LNCAP (cell line): Measurements from ENCODE around the gene PHF11.

Experiments
- TF ChIP-seq, protein P1 (sequence below): fragments of 450-650 bp; IDR thresholded peaks from 2 replicates; pipeline ENCODE4 v1.5.1; 2017; ENCODE audit warnings: mild to moderate bottlenecking

PHF11 gene

DNA sequence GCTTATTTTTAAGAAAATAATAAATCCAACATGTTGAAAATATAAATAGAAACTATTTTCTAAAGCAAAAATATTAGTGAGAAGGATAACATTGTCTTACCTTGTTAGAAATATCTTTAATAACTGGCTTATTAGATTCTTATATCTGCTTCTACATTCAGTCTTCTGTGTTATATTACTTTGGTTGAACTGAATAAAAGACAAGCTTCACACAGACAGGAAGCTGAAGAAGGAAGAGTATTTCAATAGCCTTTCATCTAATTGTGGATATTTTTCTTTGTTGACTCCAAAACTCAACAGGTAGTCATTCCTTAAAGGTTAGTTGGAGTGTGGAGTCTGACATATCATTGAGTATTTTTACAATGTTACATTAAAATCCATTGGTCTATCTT is 40.8 kb upstream of the PHF11 start:
- TF ChIP-seq, protein P1, sequence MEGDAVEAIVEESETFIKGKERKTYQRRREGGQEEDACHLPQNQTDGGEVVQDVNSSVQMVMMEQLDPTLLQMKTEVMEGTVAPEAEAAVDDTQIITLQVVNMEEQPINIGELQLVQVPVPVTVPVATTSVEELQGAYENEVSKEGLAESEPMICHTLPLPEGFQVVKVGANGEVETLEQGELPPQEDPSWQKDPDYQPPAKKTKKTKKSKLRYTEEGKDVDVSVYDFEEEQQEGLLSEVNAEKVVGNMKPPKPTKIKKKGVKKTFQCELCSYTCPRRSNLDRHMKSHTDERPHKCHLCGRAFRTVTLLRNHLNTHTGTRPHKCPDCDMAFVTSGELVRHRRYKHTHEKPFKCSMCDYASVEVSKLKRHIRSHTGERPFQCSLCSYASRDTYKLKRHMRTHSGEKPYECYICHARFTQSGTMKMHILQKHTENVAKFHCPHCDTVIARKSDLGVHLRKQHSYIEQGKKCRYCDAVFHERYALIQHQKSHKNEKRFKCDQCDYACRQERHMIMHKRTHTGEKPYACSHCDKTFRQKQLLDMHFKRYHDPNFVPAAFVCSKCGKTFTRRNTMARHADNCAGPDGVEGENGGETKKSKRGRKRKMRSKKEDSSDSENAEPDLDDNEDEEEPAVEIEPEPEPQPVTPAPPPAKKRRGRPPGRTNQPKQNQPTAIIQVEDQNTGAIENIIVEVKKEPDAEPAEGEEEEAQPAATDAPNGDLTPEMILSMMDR = no peak

- TF ChIP-seq, protein P1 = no peak
These were observed 39.6 kb upstream of the PHF11 start for GRCh38 chr13:49456156-49456555.

DNA sequence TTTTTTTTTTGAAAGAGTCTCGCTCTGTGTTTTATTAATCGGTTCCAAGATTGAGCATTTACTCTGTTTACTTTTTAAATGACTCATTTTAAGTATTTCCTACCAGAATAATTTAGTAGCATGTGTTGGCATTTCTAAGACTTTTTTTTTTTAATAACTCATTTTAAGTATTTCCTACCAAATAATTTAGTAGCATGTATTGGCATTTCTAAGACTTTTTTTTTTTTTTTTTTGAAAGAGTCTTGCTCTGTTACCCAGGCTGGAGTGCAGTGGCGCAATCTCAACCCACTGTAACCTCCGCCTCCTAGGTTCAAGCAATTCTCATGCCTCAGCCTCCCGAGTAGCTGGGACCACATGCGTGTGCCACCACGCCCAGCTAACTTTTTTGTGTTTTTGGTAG is 38.5 kb upstream of the PHF11 start:
- TF ChIP-seq, protein P1 = no peak

- TF ChIP-seq, protein P1 = no peak
These were observed 36.2 kb upstream of the PHF11 start for GRCh38 chr13:49459580-49459979.

DNA sequence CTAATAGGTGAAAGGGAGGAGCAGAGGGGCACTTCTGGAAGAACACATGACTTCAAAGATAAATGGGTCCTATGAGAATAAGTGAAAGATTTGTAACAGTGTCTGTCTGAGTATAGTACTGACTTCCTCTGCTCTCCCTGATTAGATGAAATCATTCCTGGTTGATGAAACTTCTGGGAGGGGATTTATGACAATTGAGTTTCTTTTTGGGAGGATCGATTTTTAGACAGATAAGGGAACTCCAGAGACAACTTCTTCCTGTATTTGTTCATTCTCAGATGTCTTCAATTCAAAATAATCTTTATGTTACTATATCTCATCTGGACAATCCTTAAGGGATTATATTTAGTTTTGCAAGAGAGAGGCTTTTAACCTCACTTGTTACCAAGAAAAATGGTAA is 31.7 kb upstream of the PHF11 start:
- TF ChIP-seq, protein P1 = no peak

- TF ChIP-seq, protein P1 = no peak
These were observed 31.0 kb upstream of the PHF11 start for GRCh38 chr13:49464621-49465325.

DNA sequence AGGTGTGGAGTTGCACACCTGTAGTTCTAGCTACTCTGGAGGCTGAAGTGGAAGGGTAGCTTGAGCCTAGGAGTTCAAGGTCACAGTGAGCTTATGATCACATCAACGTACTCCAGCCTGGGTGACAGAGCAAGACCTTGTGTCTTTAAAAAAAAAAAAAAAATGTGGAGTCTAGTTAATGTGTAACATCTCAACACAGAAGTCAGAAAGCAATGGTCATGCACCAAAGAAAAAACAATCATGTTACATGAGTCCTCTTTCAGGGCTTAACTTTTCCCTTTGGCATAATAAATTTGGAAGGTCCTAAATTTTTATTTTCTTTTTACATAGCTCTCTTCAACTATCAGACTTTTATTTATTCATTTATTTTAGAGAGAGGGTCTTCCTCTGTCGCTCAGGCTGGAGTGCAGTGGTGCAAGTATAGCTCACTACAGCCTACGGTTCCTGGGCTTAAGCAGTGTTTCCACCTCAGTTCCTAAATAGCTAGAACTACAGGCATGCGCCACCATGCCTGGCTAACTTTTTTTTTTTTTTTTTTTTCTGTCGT is 29.4 kb upstream of the PHF11 start:
- TF ChIP-seq, protein P1 = no peak

DNA sequence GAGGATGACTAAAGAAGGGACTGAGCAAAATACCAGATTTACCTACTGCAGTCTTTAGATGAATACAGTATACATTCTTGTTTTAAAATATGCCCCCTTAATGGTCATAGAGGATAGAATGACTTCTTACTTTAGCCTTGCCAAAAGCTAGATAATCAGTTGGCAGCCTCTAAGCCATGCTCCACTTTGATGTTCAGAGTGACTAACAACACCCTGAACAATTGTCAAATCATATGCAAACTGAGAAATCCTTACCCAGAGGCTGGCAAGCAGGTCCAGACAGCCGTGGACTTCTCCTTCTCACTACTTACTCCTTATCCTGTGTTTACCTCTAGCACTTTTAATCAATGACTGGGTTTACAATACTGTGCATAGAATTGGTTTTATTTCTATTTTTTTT is 23.6 kb upstream of the PHF11 start:
- TF ChIP-seq, protein P1 = no peak
